Stimulated activated naive CD8-positive, alpha-beta T cell treated with anti-CD3 and anti-CD28 coated beads, Interleukin-15, Interleukin-2, amounts not matched to agents 100 U/mL and 50 U/mL, for 24 hours (primary cell): ENCODE data around the gene CARD18.

ENCODE experiments used
- ATAC-seq: fragments of 150-1000 bp; cut with Tn5 transposase; one replicate; pipeline ENCODE4 v1.10.0; 2021
- DNase-seq: peaks from one replicate; pipeline ENCODE4 v3.0.0; 2021

The CARD18 gene, protein sequence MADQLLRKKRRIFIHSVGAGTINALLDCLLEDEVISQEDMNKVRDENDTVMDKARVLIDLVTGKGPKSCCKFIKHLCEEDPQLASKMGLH

GRCh38 chr11:105139669-105140068, at the start of gene CARD18:
Gene CARD18 (minus strand): TSS chr11:105139769. CDS start chr11:105139726, 43 bp downstream.
- ATAC-seq (no peak), DNase-seq (no peak)

DNA sequence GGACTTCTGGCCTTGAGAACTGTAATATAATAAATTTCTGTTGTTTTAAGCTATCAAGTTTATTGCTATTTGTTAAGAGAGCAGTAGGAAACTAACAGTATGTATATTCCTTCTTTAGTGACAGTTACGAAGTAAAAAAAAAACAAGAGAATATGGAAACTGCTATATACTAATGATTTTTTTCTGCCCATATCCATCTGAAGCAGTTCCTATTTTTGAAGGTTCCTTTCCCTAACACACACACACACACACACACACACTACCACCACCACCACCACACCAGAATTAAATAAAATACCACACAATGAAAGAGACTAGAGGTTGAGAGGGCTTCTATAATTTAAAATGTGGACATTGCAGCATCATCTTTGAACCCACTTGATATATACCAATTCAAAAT, 44.4 kb upstream of the CARD18 start:
- ATAC-seq (no peak), DNase-seq (no peak)

DNA sequence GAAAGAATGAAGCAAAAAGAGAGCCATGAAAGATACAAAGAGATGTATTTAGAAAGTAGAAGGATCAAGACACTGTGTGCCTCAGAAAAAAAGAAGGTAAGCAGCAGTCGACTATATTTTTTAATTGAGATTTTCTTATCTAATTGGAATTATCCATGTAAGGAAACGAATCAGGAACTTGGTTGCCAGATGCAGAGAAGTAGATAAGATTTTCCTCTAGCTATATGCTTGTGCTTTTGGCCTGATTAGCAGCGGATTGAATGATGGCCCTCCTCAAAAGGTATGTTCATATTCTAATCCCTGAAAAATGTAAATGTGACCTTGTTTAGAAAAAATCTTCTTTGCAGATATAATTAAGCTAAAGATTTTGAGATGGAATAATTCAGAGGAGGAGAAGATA, 43.9 kb upstream of the CARD18 start:
- no peak for DNase-seq
- no peak for ATAC-seq

DNA sequence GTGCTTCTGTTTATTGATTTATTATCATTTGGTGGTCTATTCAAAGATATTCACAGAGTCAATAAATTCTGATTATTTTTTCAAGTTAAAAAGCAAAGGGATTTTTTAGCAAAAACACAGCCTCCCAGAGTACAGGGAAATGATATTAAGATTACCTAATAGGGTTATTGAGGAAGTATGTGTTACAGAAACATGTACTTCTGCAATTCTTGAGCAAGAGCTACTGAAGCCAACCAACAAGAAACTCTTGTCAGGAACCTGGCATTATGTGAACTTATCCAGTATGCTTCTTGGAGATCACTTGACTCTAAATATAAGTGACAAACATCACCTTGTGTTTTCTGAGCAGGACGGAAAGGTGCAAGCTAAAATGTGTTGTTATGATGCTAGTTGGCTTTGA, 42.0 kb upstream of the CARD18 start:
- ATAC-seq (no peak), DNase-seq (no peak)

DNA sequence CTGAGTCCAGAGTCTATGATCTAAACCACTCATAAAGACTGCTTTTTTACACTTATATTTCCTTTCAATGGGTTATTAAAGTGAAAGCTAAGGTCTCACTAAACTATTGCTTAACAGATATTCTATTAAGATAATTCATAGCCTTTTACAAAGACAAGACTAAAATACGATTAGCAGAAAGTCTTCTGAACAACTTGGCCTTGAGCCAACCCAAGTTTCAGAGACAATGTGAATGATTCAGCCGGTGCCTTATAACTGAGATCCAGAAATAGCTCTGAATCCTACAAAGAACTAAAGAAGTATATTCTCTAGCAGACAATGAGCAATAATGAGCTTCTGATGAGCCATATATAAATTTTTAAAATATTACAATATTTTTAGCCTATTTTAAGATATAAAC, 41.5 kb upstream of the CARD18 start:
- ATAC-seq, result no peak
- DNase-seq, result no peak

DNA sequence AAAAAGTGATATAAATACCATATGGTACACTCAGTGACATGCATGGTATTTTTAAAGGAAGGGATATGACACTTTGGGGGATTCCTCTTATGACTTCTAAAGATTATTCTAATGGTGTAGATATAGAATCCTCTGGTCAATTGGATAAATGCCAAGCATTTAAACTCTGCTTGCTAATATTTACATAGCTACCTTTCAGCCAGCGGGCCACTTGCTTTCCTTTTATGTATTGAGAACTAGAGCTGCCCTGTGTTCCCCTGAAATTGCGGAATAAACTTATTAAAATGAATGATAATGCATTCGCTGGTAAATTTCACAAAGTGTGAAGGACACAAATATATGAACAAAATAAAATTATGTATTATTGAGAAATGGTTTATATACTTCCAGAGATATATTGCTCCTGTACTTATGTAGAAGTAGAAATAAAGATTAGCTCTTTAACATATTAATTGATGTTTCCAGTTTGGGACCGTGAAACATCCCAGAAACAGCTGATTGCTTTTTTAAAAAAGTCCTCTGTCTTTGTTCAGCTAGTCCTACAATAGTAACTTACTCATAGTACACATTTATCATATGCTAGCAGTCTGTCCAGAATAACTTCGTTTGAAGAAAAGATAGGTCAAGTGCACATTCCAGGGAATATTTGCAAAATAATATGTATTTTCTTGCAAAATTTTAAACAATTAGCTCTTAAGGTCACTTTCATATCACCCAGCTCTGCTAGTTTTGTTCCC, 40.1 kb upstream of the CARD18 start:
- no peak for ATAC-seq
- no peak for DNase-seq

GRCh38 chr11:105177658-105178057, 38.1 kb upstream of the CARD18 start:
- ATAC-seq, result no peak
- DNase-seq, result no peak

DNA sequence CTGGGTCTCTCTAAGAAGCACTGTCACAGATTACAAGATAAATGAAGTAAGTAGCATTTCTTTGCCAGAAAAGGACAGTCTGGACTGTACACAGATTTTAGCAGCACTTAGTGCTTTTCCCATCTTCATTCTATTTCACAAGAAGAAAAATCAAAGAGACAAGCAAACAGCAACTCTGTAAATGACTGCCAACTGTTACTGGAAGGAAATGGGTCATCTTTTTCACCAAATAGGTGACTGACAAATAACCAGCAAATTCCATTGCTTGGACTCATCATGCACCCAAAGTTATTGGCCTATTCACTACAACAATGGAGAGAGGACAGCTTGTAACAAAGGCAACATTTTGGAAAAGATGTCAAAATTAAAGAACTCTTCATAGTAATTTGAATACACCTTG, 28.9 kb upstream of the CARD18 start:
- no peak for ATAC-seq

DNA sequence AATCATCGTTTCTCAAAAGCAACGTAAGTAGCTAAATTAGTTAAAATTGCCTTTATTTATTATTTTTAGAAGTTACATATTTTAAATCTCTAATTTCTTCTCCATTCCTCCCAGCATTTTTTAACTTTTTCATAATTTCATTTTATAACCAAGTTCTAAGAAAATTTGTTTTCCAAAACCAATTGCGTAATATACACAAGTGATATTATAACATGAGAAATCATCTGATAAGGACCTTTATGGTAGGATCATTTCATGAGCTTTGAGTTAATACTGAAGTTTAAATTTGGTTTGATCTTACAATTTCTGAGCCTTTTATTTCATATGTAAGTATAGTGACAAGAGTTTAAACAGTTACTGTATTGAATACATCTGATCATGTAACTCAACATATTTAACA, 27.7 kb upstream of the CARD18 start:
- no peak for ATAC-seq
- DNase-seq, result no peak

More for the DNA sequence above, 28.9 kb upstream of the CARD18 start:
- no peak for DNase-seq

DNA sequence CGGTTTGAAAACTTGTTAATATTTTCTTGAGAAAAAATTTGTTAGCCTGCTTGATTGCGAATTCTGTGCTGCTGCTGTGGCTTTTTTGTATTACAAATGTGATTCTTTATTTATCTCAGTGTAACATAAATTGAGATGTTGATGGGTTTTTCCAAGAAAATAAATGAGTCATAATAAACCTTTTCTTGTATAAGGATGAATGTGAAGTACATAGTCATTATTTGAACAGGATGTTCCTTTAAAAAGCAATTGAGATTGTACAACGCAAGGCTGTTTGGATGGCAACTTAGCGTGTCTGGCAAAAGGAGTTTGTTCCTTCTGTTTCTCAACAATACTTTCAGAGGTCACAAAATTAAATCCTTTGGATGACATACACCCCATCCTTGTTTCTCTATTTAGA, 24.6 kb upstream of the CARD18 start:
- ATAC-seq (no peak), DNase-seq (no peak)

DNA sequence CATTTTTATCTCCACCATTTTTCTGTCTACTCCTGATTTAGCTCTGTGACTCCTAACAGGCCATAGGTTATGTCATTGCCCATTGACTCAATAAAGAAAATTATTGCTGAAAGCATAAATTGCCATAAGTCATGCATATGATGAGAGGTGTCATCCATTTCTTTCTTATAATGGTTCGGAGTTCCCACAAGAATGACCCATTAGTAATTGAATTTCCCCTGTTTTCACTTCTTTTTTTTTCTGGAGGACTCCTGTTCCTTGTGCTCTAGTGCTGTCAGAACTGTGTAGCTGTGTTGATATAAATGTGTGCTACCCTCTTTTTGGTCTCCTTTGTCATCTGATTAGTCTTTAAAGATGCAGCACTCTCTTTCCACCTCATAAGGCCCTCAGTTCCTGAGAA, 22.9 kb upstream of the CARD18 start:
- no peak for DNase-seq
- ATAC-seq, result no peak

DNA sequence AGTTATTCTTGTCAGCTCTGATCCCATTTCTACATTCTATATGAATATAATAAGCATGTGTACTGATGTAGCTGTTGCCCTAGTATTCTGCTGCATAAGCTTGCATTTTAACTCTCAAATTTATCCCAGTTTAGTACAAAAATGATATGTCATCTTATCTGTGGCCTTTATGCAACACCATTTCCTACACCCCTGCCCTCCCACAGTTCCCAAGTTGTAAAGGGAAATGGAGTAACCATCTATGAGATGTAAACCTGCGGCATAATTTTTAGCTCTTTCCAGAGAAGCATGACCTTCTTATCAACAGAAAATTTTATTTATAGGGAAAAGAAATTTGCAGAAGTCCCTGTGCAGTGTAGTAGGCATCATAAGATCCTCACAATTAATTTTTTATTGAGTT, 18.9 kb upstream of the CARD18 start:
- DNase-seq (no peak), ATAC-seq (no peak)

DNA sequence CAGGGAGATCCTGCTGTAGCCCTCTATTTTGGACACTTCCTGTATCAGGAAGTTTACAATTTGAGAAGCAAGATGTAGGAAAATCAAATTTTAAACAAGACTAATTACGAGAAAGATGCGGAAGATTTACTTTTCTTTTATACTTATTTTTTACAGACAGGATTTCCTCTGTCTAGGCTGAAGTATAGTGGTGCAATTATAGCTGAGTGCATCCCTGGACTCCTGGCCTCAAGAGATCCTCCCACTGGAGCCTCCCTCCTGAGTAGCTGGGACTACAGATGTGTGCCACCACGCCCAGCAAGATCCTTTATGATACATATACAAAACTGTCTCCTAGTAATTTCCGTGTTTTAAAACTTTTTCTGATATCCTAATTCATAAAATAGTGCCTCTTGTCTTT, 17.2 kb upstream of the CARD18 start:
- ATAC-seq (no peak), DNase-seq (no peak)

GRCh38 chr11:105156231-105156630, 16.7 kb upstream of the CARD18 start:
- DNase-seq, result no peak
- no peak for ATAC-seq

DNA sequence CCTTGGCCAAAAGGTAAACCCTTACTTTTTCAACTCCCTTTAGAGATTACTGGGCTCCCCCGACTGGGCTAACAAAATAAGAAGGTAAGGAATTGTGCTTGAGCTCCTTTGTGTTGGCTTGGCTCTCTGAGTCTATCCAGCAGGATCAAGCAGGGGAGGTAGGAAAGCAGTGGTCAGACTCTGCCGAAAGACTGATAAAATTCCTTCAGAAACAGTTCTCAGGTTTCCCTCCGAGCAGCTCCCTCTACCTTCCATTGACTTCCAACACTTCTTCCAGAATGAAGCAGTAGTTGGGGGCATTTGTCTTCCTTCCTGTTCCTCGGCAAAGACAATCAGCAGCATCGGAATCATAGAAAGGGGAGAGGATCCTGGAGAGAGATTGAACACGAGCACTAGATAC, 16.1 kb upstream of the CARD18 start:
- no peak for ATAC-seq

GRCh38 chr11:105153392-105153791, 13.8 kb upstream of the CARD18 start:
- ATAC-seq (no peak), DNase-seq (no peak)

More for the DNA sequence above, 16.1 kb upstream of the CARD18 start:
- no peak for DNase-seq

- DNase-seq, result no peak
- ATAC-seq, result no peak
Measured at GRCh38 chr11:105152560-105152959, 13.0 kb upstream of the CARD18 start.

GRCh38 chr11:105152021-105152512, 12.5 kb upstream of the CARD18 start:
- ATAC-seq, result no peak
- DNase-seq, result no peak

GRCh38 chr11:105149477-105149876, 9.9 kb upstream of the CARD18 start:
- no peak for ATAC-seq
- no peak for DNase-seq

DNA sequence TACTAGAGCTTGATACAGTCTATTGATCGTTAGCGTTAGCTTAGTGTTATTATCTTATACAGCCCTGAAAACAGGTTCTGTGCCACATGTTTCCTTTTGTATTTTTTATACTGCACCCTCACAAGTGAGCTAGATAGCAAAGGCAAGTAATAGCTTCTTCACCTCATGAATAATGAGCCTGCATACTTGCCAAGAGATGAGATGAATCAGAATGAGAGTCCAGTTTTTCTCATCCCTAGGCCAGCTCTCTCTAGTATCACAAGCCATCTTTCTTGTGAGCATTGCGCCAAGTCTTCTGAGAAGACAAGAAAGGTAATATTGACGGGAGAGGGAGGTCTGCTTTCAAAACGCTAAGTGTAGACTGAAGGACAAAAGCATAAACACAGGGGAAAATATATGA, 8.7 kb upstream of the CARD18 start:
- no peak for ATAC-seq

DNA sequence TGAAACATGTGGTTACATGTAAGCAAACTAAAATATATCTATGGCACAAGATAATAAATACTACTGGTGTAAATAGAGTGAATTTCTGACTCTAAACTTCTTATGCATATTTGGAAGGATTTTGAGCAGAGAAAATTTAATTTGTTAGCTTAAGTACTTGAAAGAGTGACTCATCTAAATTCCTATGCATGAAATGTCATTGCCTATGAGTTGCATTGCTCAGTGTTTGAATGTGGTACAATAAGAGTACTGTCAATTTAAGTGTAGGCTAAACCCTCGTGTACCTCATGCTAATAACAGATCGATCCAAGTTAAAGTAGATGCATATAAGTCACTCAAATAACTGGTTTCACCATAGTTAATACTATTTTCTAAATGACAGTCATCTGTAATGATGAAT, 5.3 kb upstream of the CARD18 start:
- DNase-seq (no peak), ATAC-seq (no peak)

More for the DNA sequence above, 8.7 kb upstream of the CARD18 start:
- DNase-seq, result no peak

GRCh38 chr11:105142167-105142566, 2.6 kb upstream of the CARD18 start:
- DNase-seq (no peak), ATAC-seq (no peak)

DNA sequence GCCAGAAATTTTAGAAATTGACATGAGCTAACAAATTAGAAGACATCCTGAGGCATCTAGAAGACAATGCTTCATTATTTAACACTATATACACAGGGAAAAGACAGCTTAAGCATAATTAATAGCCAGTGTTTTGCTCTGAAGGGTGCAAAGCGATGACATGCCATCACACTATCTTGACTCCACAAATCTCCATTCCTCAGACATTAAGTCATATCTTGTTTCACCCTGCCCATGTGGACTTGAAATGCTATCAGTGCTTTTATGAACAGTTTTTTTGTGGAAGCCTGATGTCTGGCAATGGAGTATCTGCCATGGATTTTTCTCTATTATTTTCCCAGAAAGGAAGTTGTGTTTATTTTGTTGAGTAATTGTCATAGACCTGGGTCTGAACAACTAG, 2.3 kb downstream of the CARD18 start:
- DNase-seq, result no peak
- no peak for ATAC-seq

DNA sequence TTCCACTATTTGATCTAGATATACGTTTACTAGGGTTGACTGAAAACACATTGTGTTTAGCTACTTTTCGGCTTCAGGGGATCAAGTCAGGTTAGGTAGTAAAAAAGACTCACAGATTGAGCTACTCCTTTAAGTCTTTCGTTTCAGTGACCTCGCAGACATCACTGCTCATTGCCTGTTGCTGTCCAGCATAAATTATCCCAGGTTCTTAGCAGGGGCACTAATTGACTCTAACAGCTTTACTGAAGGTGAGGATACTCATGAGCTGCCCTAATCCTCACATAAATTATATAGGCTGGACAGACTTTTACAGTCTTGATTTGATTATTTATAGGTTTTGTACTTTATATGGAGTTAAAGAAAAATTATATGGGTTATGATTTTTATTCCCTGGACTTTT, 3.7 kb downstream of the CARD18 start:
- DNase-seq (no peak), ATAC-seq (no peak)
